CD4-positive, alpha-beta T cell treated with Interleukin-1 beta for 1 hour (primary cell): ENCODE measurements around the gene KRTAP1-5.
"Not testable (repeated sequence)": the region's sequence is repeated elsewhere in the genome, so short reads cannot be mapped to it uniquely, and the experiment has no call there.

Experiments
- DNase-seq, 2 donors: peaks; one replicate each; pipeline ENCODE4 v3.0.0-alpha.2; 2020 to 2022

KRTAP1-5 gene

GRCh38 chr17:41002814-41003213 is 24.2 kb downstream of the KRTAP1-5 start:
- DNase-seq = no peak

GRCh38 chr17:41001795-41002194 is 25.2 kb downstream of the KRTAP1-5 start:
- DNase-seq = no peak

GRCh38 chr17:40999563-40999962 is 27.4 kb downstream of the KRTAP1-5 start, which contains the start of gene KRTAP3-2:
TSS of gene KRTAP3-2 (minus strand) at chr17:40999906. CDS start at chr17:40999853, 53 bp downstream.
- DNase-seq = not testable (repeated sequence)

GRCh38 chr17:40997361-40997760 is 29.6 kb downstream of the KRTAP1-5 start:
- DNase-seq = no peak

- DNase-seq = no peak
Measured at GRCh38 chr17:40996829-40997228, 30.2 kb downstream of the KRTAP1-5 start.

GRCh38 chr17:40995116-40995515 is 31.9 kb downstream of the KRTAP1-5 start:
- DNase-seq = no peak

GRCh38 chr17:40993839-40994238 is 33.2 kb downstream of the KRTAP1-5 start, which contains the start of gene KRTAP3-3:
TSS of gene KRTAP3-3 (minus strand) at chr17:40994164. CDS start at chr17:40994097, 67 bp downstream.
- no peak for DNase-seq

GRCh38 chr17:40993084-40993483 is 33.9 kb downstream of the KRTAP1-5 start:
- no peak for DNase-seq

GRCh38 chr17:40992666-40993065 is 34.3 kb downstream of the KRTAP1-5 start:
- no peak for DNase-seq

- DNase-seq = no peak
Measured at GRCh38 chr17:40986920-40987319, 40.1 kb downstream of the KRTAP1-5 start.

GRCh38 chr17:40984226-40984625 is 42.8 kb downstream of the KRTAP1-5 start, which contains the start of gene KRT40:
TSS of gene KRT40 (minus strand) at chr17:40984326. CDS start at chr17:40984273, 53 bp downstream.
- DNase-seq = no peak

- no peak for DNase-seq
Measured at GRCh38 chr17:40981115-40981514, 45.9 kb downstream of the KRTAP1-5 start.

GRCh38 chr17:40980596-40980995 is 46.4 kb downstream of the KRTAP1-5 start:
- DNase-seq = no peak

GRCh38 chr17:40980117-40980516 is 46.9 kb downstream of the KRTAP1-5 start:
- no peak for DNase-seq

GRCh38 chr17:40978575-40979151 is 48.3 kb downstream of the KRTAP1-5 start:
- no peak for DNase-seq
